Sigmoid colon (tissue), 7 donors: ENCODE measurements around the gene SPIRE1. TPM values are rescaled to one million over a fixed set of nuclear protein-coding genes. Genes with fewer than 3 reads are reported as not detected.
"Not testable (repeated sequence)": the region's sequence is repeated elsewhere in the genome, so short reads cannot be mapped to it uniquely, and the experiment has no call there.

Experiments
- DNase-seq: peaks from one replicate; pipeline ENCODE4 v3.0.0-alpha.2; 2019
- H3K27ac ChIP-seq, 4 donors: fragments of 200-600 bp; sonication (generic); one replicate each; pipeline ENCODE4 v1.5.1; 2016 to 2019; ENCODE audit warnings: mild to moderate bottlenecking in 1 of 4
- H3K27me3 ChIP-seq, 3 donors: fragments of 200-600 bp; sonication (generic); one replicate each; pipeline ENCODE4 v1.5.1; 2019; ENCODE audit warnings: mild to moderate bottlenecking in 1 of 3
- H3K36me3 ChIP-seq, 4 donors: fragments of 200-600 bp; sonication (generic); one replicate each; pipeline ENCODE4 v1.5.1; 2016 to 2019
- H3K4me1 ChIP-seq, 4 donors: fragments of 200-600 bp; sonication (generic); one replicate each; pipeline ENCODE4 v1.5.1; 2017 to 2019
- H3K4me3 ChIP-seq, 4 donors: fragments of 200-600 bp; sonication (generic); one replicate each; pipeline ENCODE4 v1.5.1; 2017 to 2019; ENCODE audit warnings: mild to moderate bottlenecking in 2 of 4, moderate library complexity in 1 of 4
- H3K9me3 ChIP-seq, 4 donors: fragments of 200-600 bp in 3 of 4; sonication (generic) in 3 of 4; one replicate each; pipeline versions ENCODE4 v1.5.1 to v1.6.1; 2013 to 2019
- CTCF ChIP-seq, 4 experiments: fragments of 450-650 bp in 3 of 4; fragments of 200-600 bp in 1 of 4; IDR thresholded peaks; one replicate each; pipeline ENCODE4 v1.5.1; 2016 to 2019; ENCODE audit warnings: antibody characterized with exemption in 4 of 4, mild to moderate bottlenecking in 3 of 4, moderate library complexity in 2 of 4
- EP300 ChIP-seq, 4 donors: sonication (generic); formaldehyde crosslinking; IDR thresholded peaks; one replicate each; pipeline ENCODE4 v1.6.1; 2017; ENCODE audit warnings: antibody characterized with exemption in 4 of 4
- POLR2A ChIP-seq, 2 donors: fragments of 450-650 bp; IDR thresholded peaks; one replicate each; pipeline ENCODE4 v1.6.1; 2016; ENCODE audit warnings: antibody characterized with exemption in 2 of 2, mild to moderate bottlenecking in 2 of 2, moderate library complexity in 2 of 2
- POLR2AphosphoS5 ChIP-seq, 4 donors: sonication (generic); formaldehyde crosslinking; IDR thresholded peaks; one replicate each; pipeline ENCODE4 v1.6.1; 2017; ENCODE audit warnings: antibody characterized with exemption in 4 of 4
- WGBS, 2 donors: extraction: QIAGEN DNeasy Blood & Tissue Kit; methylation state at CpG; one replicate each; pipeline ENCODE4 v1.1.7; 2013; 5-methylcytosine and 5-hydroxymethylcytosine counted together
- intact Hi-C: fragments of 100-400 bp; cut with DNase I; formaldehyde crosslinking; loops from one replicate; pipeline ENCODE4 v1.15.1; 2023
- polyA plus RNA-seq, 3 donors: library from polyadenylated mRNA; stranded (reverse); fragments of 200-250 nt; gene quantifications; one replicate each; pipeline ENCODE4 v1.2.3, GENCODE V29; 2013
- total RNA-seq, 4 donors: library from RNA; depleted of rRNA; stranded (reverse); fragments of >200 nt; gene quantifications; one replicate each; pipeline ENCODE4 v1.1.0, GENCODE V29; 2016
- donor health status: healthy with polysubstance abuse.
- donor health status: Bipolar disorder and iron deficiency.
- donor health status: healthy.

SPIRE1 gene
- total and polyA plus RNA-seq, 7 donors, result 2.1 to 31.6 (median 22.7) TPM

GRCh38 chr18:12637393-12637792 lies 20.5 kb downstream of the SPIRE1 start:
- no peaks in the 10 kb centered on the region for H3K9me3 ChIP-seq
- H3K4me1 ChIP-seq, result peaks cover 0 to 10% (median 4%) of the 10 kb centered on the region in 4 donors
- H3K27me3 ChIP-seq, result no peaks in the 10 kb centered on the region
- intact Hi-C loops, result no loop called here
- no peak for DNase-seq
- H3K27ac ChIP-seq, result no peak overlapping the region
- 82 to 92% methylated on average over 3 of the region's 3 CpGs for WGBS, 2 donors
- H3K4me3 ChIP-seq, result no peak overlapping the region
- TF ChIP-seq EP300 (IDR thresholded peaks at IDR 0.05) (no peak), POLR2AphosphoS5 (IDR thresholded peaks at IDR 0.05) (no peak), POLR2A (IDR thresholded peaks at IDR 0.05) (no peak), CTCF (IDR thresholded peaks at IDR 0.05) (no peak)
- H3K36me3 ChIP-seq, result no peaks in the 10 kb centered on the region

GRCh38 chr18:12631831-12632477 lies 26.0 kb downstream of the SPIRE1 start:
- H3K4me1 ChIP-seq, result no peaks in the 10 kb centered on the region
- no peak for DNase-seq
- 76 to 78% methylated on average over 6 of the region's 6 CpGs for WGBS, 2 donors

GRCh38 chr18:12630136-12630535 lies 27.8 kb downstream of the SPIRE1 start:
- Histone ChIP-seq H3K4me3 (no peak overlapping the region), H3K27ac (no peak overlapping the region), H3K27me3 (no peaks in the 10 kb centered on the region), H3K4me1 (no peaks in the 10 kb centered on the region), H3K36me3 (no peaks in the 10 kb centered on the region), H3K9me3 (no peaks in the 10 kb centered on the region)
- intact Hi-C loops, result no loop called here
- TF ChIP-seq POLR2AphosphoS5 (IDR thresholded peaks at IDR 0.05) (no peak), CTCF (IDR thresholded peaks at IDR 0.05) (no peak)
- DNase-seq, result no peak
- 72 to 84% methylated on average over 7 of the region's 7 CpGs for WGBS, 2 donors

More at GRCh38 chr18:12631831-12632477, 26.0 kb downstream of the SPIRE1 start:
- no peak overlapping the region for H3K4me3 ChIP-seq
- intact Hi-C loops, result no loop called here
- H3K9me3 ChIP-seq, result no peaks in the 10 kb centered on the region
- no peaks in the 10 kb centered on the region for H3K36me3 ChIP-seq
- TF ChIP-seq EP300 (IDR thresholded peaks at IDR 0.05) (no peak), POLR2AphosphoS5 (IDR thresholded peaks at IDR 0.05) (no peak), POLR2A (IDR thresholded peaks at IDR 0.05) (no peak), CTCF (IDR thresholded peaks at IDR 0.05) (no peak)
- no peaks in the 10 kb centered on the region for H3K27me3 ChIP-seq
- H3K27ac ChIP-seq, result no peak overlapping the region

DNA sequence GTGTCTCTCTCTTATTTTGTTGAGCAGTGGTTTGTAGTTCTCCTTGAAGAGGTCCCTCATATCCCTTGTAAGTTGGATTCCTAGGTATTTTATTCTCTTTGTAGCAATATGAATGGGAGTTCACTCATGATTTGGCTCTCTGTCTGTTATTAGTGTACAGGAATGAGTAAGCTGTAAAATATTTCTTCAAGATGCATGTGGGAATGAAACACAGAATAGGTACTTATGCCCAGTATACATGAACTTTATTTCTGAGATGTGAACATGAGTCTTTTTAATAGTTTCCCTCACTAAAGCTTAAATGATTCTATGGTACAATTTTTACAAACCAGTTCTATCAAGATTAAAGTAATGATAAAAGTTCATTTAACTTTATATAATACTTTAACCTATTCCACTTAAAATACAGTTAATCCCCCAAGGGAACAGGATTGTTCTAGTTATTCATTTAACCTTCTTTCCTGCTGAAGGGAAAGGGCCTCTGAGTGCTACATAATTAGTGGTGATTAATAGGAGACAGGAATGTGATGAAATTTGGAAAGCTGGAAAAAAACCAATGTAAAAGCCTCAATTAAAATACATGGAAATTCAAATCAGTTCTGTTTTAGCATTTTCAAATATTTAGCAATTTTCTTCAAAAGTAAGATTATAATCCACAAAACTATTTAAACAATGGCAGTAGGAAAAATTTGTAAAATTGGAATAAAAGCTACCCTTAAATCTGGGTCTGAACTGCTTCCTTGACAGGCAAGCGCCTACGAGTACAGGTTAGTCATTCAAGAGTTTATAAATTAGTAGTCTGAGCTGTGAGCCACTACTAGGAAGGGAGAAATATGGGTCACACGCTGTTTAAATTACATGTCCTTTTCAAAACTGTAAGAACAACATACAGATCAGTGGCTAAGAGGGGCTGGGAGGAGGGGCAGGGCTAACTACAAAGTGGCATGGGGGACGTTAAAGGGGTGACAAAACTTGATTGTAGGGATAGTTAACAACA lies 28.9 kb downstream of the SPIRE1 start:
- WGBS, 2 donors, result 66 to 79% methylated on average over 4 of the region's 4 CpGs
- TF ChIP-seq POLR2A (IDR thresholded peaks at IDR 0.05) (no peak), EP300 (IDR thresholded peaks at IDR 0.05) (no peak), CTCF (IDR thresholded peaks at IDR 0.05) (no peak), POLR2AphosphoS5 (IDR thresholded peaks at IDR 0.05) (no peak)
- intact Hi-C loops, result no loop called here

DNA sequence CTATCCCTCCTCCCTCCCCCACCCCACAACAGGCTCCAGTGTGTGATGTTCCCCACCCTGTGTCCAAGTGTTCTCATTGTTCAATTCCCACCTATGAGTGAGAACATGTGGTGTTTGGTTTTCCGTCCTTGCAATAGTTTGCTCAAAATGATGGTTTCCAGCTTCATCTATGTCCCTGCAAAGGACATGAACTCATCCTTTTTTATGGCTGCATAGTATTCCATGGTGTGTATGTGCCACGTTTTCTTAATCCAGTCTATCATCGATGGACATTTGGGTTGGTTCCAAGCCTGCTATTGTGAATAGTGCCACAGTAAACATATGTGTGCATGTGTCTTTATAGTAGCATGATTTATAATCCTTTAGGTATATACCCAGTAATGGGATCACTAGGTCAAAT lies 30.7 kb downstream of the SPIRE1 start:
- 87 to 90% methylated on average over 3 of the region's 3 CpGs for WGBS, 2 donors

More for the DNA sequence above, 28.9 kb downstream of the SPIRE1 start:
- H3K36me3 ChIP-seq, result no peaks in the 10 kb centered on the region
- no peak overlapping the region for H3K27ac ChIP-seq
- H3K4me1 ChIP-seq, result no peaks in the 10 kb centered on the region
- no peaks in the 10 kb centered on the region for H3K27me3 ChIP-seq
- no peak for DNase-seq
- no peaks in the 10 kb centered on the region for H3K9me3 ChIP-seq
- no peak overlapping the region for H3K4me3 ChIP-seq

More for the DNA sequence above, 30.7 kb downstream of the SPIRE1 start:
- H3K9me3 ChIP-seq, H3K27me3 ChIP-seq, H3K27ac ChIP-seq, H3K36me3 ChIP-seq, H3K4me3 ChIP-seq, intact Hi-C loops, H3K4me1 ChIP-seq, DNase-seq: not testable (repeated sequence)
